Superior temporal gyrus (tissue), 1 donor: ENCODE measurements around the gene SHMT1.
"Not testable (repeated sequence)": the region's sequence is repeated elsewhere in the genome, so short reads cannot be mapped to it uniquely, and the experiment has no call there.

Source experiments
- DNase-seq: peaks from one replicate; pipeline ENCODE4 v3.0.0-alpha.2; 2016; ENCODE audit errors: extremely low spot score

Gene SHMT1

GRCh38 chr17:18326572-18326971, 36.8 kb downstream of the SHMT1 start:
- no peak for DNase-seq

GRCh38 chr17:18326039-18326438, 37.3 kb downstream of the SHMT1 start:
- no peak for DNase-seq

- DNase-seq, result no peak
Observed at GRCh38 chr17:18324140-18325050, 39.0 kb downstream of the SHMT1 start.

- no peak for DNase-seq
Observed at GRCh38 chr17:18323507-18324139, 39.7 kb downstream of the SHMT1 start.

GRCh38 chr17:18323007-18323406, 40.3 kb downstream of the SHMT1 start:
- DNase-seq, result no peak

GRCh38 chr17:18322522-18322921, 40.8 kb downstream of the SHMT1 start:
- DNase-seq, result no peak

- no peak for DNase-seq
Observed at GRCh38 chr17:18321309-18321708, 42.0 kb downstream of the SHMT1 start.

GRCh38 chr17:18320301-18320700, 43.0 kb downstream of the SHMT1 start:
- DNase-seq, result no peak

GRCh38 chr17:18319604-18320256, 43.6 kb downstream of the SHMT1 start:
- DNase-seq, result peak; percentile 53

GRCh38 chr17:18318771-18319450, 44.4 kb downstream of the SHMT1 start:
- DNase-seq, result no peak

GRCh38 chr17:18318117-18318516, 45.2 kb downstream of the SHMT1 start:
- no peak for DNase-seq

GRCh38 chr17:18315961-18316360, 47.4 kb downstream of the SHMT1 start:
- no peak for DNase-seq

GRCh38 chr17:18315562-18315922, 47.8 kb downstream of the SHMT1 start:
- DNase-seq, result no peak

GRCh38 chr17:18314731-18315561, 48.4 kb downstream of the SHMT1 start, which contains the start of the genes SMCR8 and TOP3A:
Gene SMCR8, plus strand, starts transcription at chr17:18315293. Its CDS starts 497 bp downstream, at chr17:18315790.
Gene TOP3A, minus strand, starts transcription at chr17:18314994. Its CDS starts 216 bp downstream, at chr17:18314778.
- peak; percentile 96 for DNase-seq

GRCh38 chr17:18314059-18314730, 49.2 kb downstream of the SHMT1 start:
- no peak for DNase-seq

- DNase-seq, result no peak
Observed at GRCh38 chr17:18309202-18309601, 54.1 kb downstream of the SHMT1 start.

GRCh38 chr17:18303206-18303605, 60.1 kb downstream of the SHMT1 start:
- DNase-seq, result not testable (repeated sequence)

- DNase-seq, result no peak
Observed at GRCh38 chr17:18300725-18301480, 62.4 kb downstream of the SHMT1 start.

- not testable (repeated sequence) for DNase-seq
Observed at GRCh38 chr17:18298061-18298460, 65.3 kb downstream of the SHMT1 start.
